GM19023 (cell line): ENCODE data around the gene IRF8.
"Not testable (repeated sequence)": the region's sequence is repeated elsewhere in the genome, so short reads cannot be mapped to it uniquely, and the experiment has no call there.

ENCODE experiments used
- ATAC-seq: cut with Tn5 transposase; IDR thresholded peaks from one replicate; pipeline ENCODE4 v1.9.1; 2021; ENCODE audit warnings: mild to moderate bottlenecking, moderate library complexity; ENCODE audit not compliant: unreplicated experiment

IRF8 gene

GRCh38 chr16:85898521-85899442 lies at the start of gene IRF8:
TSS of gene IRF8 (plus strand) at chr16:85899162. CDS start at chr16:85903016, 3,854 bp downstream.
- ATAC-seq, result peak; percentile 62

- no peak for ATAC-seq
Observed at GRCh38 chr16:85849388-85849787, 49.6 kb upstream of the IRF8 start.

- no peak for ATAC-seq
Observed at GRCh38 chr16:85850344-85850880, 48.5 kb upstream of the IRF8 start.

GRCh38 chr16:85851034-85851785 lies 47.8 kb upstream of the IRF8 start:
- no peak for ATAC-seq

- ATAC-seq, result no peak
Observed at GRCh38 chr16:85853547-85854545, 45.1 kb upstream of the IRF8 start.

- ATAC-seq, result no peak
Observed at GRCh38 chr16:85854935-85855334, 44.0 kb upstream of the IRF8 start.

GRCh38 chr16:85856079-85856478 lies 42.9 kb upstream of the IRF8 start:
- no peak for ATAC-seq

- ATAC-seq, result no peak
Observed at GRCh38 chr16:85856585-85856984, 42.4 kb upstream of the IRF8 start.

- ATAC-seq, result no peak
Observed at GRCh38 chr16:85857406-85857805, 41.6 kb upstream of the IRF8 start.

GRCh38 chr16:85858571-85858970 lies 40.4 kb upstream of the IRF8 start:
- ATAC-seq, result not testable (repeated sequence)

- ATAC-seq, result no peak
Observed at GRCh38 chr16:85858984-85859817, 39.8 kb upstream of the IRF8 start.

GRCh38 chr16:85859818-85860125 lies 39.2 kb upstream of the IRF8 start:
- no peak for ATAC-seq

GRCh38 chr16:85860413-85861094 lies 38.4 kb upstream of the IRF8 start:
- no peak for ATAC-seq

GRCh38 chr16:85861095-85861825 lies 37.7 kb upstream of the IRF8 start:
- ATAC-seq, result no peak

- ATAC-seq, result no peak
Observed at GRCh38 chr16:85862476-85863383, 36.2 kb upstream of the IRF8 start.

GRCh38 chr16:85863384-85863774 lies 35.6 kb upstream of the IRF8 start:
- ATAC-seq, result no peak

GRCh38 chr16:85864965-85865364 lies 34.0 kb upstream of the IRF8 start:
- no peak for ATAC-seq
